CD14-positive monocyte (primary cell): Measurements from ENCODE around the gene C4orf36. TPM values are rescaled to one million over a fixed set of nuclear protein-coding genes. Genes with fewer than 3 reads are reported as not detected.
A peak's percentile ranks its signal among the peaks of the same experiment; 100 is the strongest.

Experiments
- DNase-seq, 3 donors: peaks; one replicate each; pipeline ENCODE4 v3.0.0-alpha.2; 2011 to 2022
- H2AFZ ChIP-seq: 2 replicates; pipeline ENCODE4 v1.6.0; 2012; ENCODE audit warnings: mild to moderate bottlenecking, low read depth, low read length, inconsistent platforms; ENCODE audit not compliant: insufficient read depth, poor library complexity, severe bottlenecking
- H3K27ac ChIP-seq, 2 donors: 1 replicate in 1 of 2; 2 replicates in 1 of 2; pipeline ENCODE4 v1.5.1; 2012 to 2013; ENCODE audit warnings: low read length in 2 of 2, control low read depth in 1 of 2, inconsistent platforms in 1 of 2, low read depth in 1 of 2, mild to moderate bottlenecking in 1 of 2
- H3K27me3 ChIP-seq, 2 donors: one replicate each; pipeline versions ENCODE4 v1.6.0 to v1.6.1; 2011 to 2013; ENCODE audit warnings: low read length in 2 of 2; ENCODE audit not compliant: control insufficient read depth in 2 of 2, insufficient read depth in 2 of 2
- H3K36me3 ChIP-seq, 2 donors: replicated peaks in 1 of 2; 1 replicate in 1 of 2; 2 replicates in 1 of 2; pipeline versions ENCODE4 v1.5.1 to v1.6.1; 2012 to 2013; ENCODE audit warnings: low read length in 2 of 2, control low read depth in 1 of 2, inconsistent platforms in 1 of 2, mild to moderate bottlenecking in 1 of 2; ENCODE audit not compliant: insufficient read depth in 2 of 2, control insufficient read depth in 1 of 2
- H3K4me1 ChIP-seq, 2 donors: 1 replicate in 1 of 2; 2 replicates in 1 of 2; pipeline versions ENCODE4 v1.5.1 to v1.6.1; 2012 to 2013; ENCODE audit warnings: low read length in 2 of 2, control low read depth in 1 of 2, inconsistent platforms in 1 of 2, mild to moderate bottlenecking in 1 of 2, moderate library complexity in 1 of 2; ENCODE audit not compliant: insufficient read depth in 2 of 2, control insufficient read depth in 1 of 2
- H3K4me2 ChIP-seq: replicated peaks from 2 replicates; pipeline ENCODE3; 2012; ENCODE audit warnings: low read length, moderate library complexity, mild to moderate bottlenecking; ENCODE audit not compliant: poor library complexity, severe bottlenecking; ENCODE audit errors: extremely low read depth
- H3K4me3 ChIP-seq, 3 experiments: fragments of 200-600 bp in 1 of 3; sonication (generic) in 1 of 3; replicated peaks in 1 of 3; 1 replicate in 2 of 3; 2 replicates in 1 of 3; pipeline ENCODE4 v1.5.1; 2011 to 2013; ENCODE audit warnings: low read length in 3 of 3, mild to moderate bottlenecking in 3 of 3, control low read depth in 2 of 3, low read depth in 2 of 3, inconsistent platforms in 1 of 3, moderate library complexity in 1 of 3
- H3K79me2 ChIP-seq: 2 replicates; pipeline ENCODE4 v1.6.0; 2012; ENCODE audit warnings: mild to moderate bottlenecking, control low read depth, inconsistent platforms, low read length, moderate library complexity; ENCODE audit not compliant: insufficient read depth
- H3K9ac ChIP-seq: 2 replicates; pipeline ENCODE4 v1.6.0; 2017; ENCODE audit warnings: low read length, mild to moderate bottlenecking; ENCODE audit not compliant: insufficient read depth, poor library complexity, severe bottlenecking
- H3K9me3 ChIP-seq, 2 donors: replicated peaks in 1 of 2; 1 replicate in 1 of 2; 2 replicates in 1 of 2; pipeline versions ENCODE4 v1.5.1 to v1.6.1; 2012 to 2013; ENCODE audit warnings: low read length in 2 of 2, control low read depth in 1 of 2; ENCODE audit not compliant: control insufficient read depth in 1 of 2, insufficient read depth in 1 of 2
- H4K20me1 ChIP-seq: 2 replicates; pipeline ENCODE4 v1.6.0; 2012; ENCODE audit warnings: mild to moderate bottlenecking, low read length, control low read depth, moderate library complexity; ENCODE audit not compliant: insufficient read depth
- H3K27ac Mint-ChIP-seq, 7 donors: one replicate each; pipeline ENCODE4 v1.8.0; 2020; ENCODE audit warnings: mild to moderate bottlenecking in 7 of 7, mixed read lengths in 7 of 7, moderate library complexity in 6 of 7, inconsistent platforms in 2 of 7
- H3K27me3 Mint-ChIP-seq, 3 donors: one replicate each; pipeline ENCODE4 v1.8.0; 2021 to 2022; ENCODE audit warnings: low read depth in 3 of 3, mild to moderate bottlenecking in 3 of 3, mixed read lengths in 3 of 3, moderate library complexity in 3 of 3, inconsistent platforms in 1 of 3
- H3K36me3 Mint-ChIP-seq, 2 donors: one replicate each; pipeline ENCODE4 v1.8.0; 2020; ENCODE audit warnings: mixed read lengths in 2 of 2, inconsistent platforms in 1 of 2, mild to moderate bottlenecking in 1 of 2
- H3K4me1 Mint-ChIP-seq: one replicate; pipeline ENCODE4 v1.8.0; 2020; ENCODE audit warnings: mild to moderate bottlenecking, mixed read lengths
- H3K4me3 Mint-ChIP-seq, 2 donors: one replicate each; pipeline ENCODE4 v1.8.0; 2020; ENCODE audit warnings: mild to moderate bottlenecking in 2 of 2, mixed read lengths in 2 of 2, moderate library complexity in 1 of 2
- H3K9me3 Mint-ChIP-seq, 7 donors: one replicate each; pipeline ENCODE4 v1.8.0; 2020 to 2022; ENCODE audit warnings: mixed read lengths in 7 of 7, mild to moderate bottlenecking in 6 of 7, moderate library complexity in 6 of 7, inconsistent platforms in 2 of 7
- WGBS: methylation state at CpG from one replicate; pipeline ENCODE4 v1.1.5; 2013; ENCODE audit warnings: missing lambda C conversion rate; ENCODE audit not compliant: insufficient coverage; 5-methylcytosine and 5-hydroxymethylcytosine counted together
- intact Hi-C, 2 donors: fragments of 100-400 bp; cut with micrococcal nuclease; formaldehyde crosslinking; loops; one replicate each; pipeline versions ENCODE4 v1.15.0 to v1.15.1; 2023
- polyA plus RNA-seq, 3 donors: library from polyadenylated mRNA; depleted of rRNA in 1 of 3; unstranded in 2 of 3; stranded (reverse) in 1 of 3; fragments of 300-500 nt in 2 of 3; fragments of >200 nt in 1 of 3; fragmentation: Illumina TruSeq in 2 of 3; gene quantifications; 1 replicate in 2 of 3; 2 replicates in 1 of 3; pipeline ENCODE4 v1.2.3, GENCODE V29; 2012 to 2021
- TF ChIP-seq, protein P1 (sequence below): fragments of 200-600 bp; IDR thresholded peaks from one replicate; pipeline ENCODE4 v1.8.0; 2022; ENCODE audit warnings: antibody characterized with exemption, mild to moderate bottlenecking

Gene C4orf36
- polyA plus RNA-seq, 3 donors = 0.14 TPM; not detected in 2

DNA sequence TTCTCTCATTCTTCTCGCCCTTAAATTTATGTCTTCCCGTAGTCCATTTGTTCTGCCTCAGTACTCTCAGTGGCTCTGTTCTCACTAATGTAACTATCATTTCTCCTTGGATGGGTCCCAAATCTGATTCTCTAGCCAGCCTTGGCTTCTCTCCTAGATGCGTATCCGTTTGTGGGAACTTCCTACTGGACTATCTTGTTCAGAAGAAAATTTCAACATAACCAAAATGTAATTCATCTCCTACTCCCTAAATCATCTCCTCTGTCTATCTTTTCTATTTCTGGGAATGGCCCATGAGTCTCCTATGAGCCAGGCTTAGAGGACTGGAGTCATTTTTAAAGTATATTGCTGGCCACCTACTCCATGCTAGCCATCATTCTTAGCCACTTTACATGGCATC is 4.4 kb upstream of the C4orf36 start:
- Histone ChIP-seq H3K9me3 (no peaks in the 10 kb centered on the region), H4K20me1 (no peaks in the 10 kb centered on the region), H3K4me3 (no peak overlapping the region), H3K36me3 (no peaks in the 10 kb centered on the region), H3K27ac (no peak overlapping the region), H3K4me1 (peaks cover 10 to 22% of the 10 kb centered on the region in 2 donors), H3K9ac (no peak overlapping the region), H2AFZ (no peak overlapping the region), H3K79me2 (no peaks in the 10 kb centered on the region), H3K27me3 (peaks cover 1 to 15% of the 10 kb centered on the region in 2 donors), H3K4me2 (no peak overlapping the region)
- TF ChIP-seq, protein P1, sequence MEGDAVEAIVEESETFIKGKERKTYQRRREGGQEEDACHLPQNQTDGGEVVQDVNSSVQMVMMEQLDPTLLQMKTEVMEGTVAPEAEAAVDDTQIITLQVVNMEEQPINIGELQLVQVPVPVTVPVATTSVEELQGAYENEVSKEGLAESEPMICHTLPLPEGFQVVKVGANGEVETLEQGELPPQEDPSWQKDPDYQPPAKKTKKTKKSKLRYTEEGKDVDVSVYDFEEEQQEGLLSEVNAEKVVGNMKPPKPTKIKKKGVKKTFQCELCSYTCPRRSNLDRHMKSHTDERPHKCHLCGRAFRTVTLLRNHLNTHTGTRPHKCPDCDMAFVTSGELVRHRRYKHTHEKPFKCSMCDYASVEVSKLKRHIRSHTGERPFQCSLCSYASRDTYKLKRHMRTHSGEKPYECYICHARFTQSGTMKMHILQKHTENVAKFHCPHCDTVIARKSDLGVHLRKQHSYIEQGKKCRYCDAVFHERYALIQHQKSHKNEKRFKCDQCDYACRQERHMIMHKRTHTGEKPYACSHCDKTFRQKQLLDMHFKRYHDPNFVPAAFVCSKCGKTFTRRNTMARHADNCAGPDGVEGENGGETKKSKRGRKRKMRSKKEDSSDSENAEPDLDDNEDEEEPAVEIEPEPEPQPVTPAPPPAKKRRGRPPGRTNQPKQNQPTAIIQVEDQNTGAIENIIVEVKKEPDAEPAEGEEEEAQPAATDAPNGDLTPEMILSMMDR = no peak
- no peak overlapping the region for H3K4me3 Mint-ChIP-seq
- 92% methylated on average over 4 of the region's 4 CpGs for WGBS
- H3K9me3 Mint-ChIP-seq = peaks cover 0 to 2% (median 0%) of the 10 kb centered on the region in 7 donors
- intact Hi-C loops = loop anchor here in 1 of 2 donors (2.0 kb wide), 1 partner anchor 24 kb away; no protein-coding TSS in a partner anchor
- no peak overlapping the region for H3K27ac Mint-ChIP-seq
- peaks cover 0 to 3% of the 10 kb centered on the region in 2 donors for H3K36me3 Mint-ChIP-seq
- H3K27me3 Mint-ChIP-seq = peaks cover 15 to 18% (median 15%) of the 10 kb centered on the region in 3 donors
- peaks cover 16% of the 10 kb centered on the region for H3K4me1 Mint-ChIP-seq
- no peak for DNase-seq

DNA sequence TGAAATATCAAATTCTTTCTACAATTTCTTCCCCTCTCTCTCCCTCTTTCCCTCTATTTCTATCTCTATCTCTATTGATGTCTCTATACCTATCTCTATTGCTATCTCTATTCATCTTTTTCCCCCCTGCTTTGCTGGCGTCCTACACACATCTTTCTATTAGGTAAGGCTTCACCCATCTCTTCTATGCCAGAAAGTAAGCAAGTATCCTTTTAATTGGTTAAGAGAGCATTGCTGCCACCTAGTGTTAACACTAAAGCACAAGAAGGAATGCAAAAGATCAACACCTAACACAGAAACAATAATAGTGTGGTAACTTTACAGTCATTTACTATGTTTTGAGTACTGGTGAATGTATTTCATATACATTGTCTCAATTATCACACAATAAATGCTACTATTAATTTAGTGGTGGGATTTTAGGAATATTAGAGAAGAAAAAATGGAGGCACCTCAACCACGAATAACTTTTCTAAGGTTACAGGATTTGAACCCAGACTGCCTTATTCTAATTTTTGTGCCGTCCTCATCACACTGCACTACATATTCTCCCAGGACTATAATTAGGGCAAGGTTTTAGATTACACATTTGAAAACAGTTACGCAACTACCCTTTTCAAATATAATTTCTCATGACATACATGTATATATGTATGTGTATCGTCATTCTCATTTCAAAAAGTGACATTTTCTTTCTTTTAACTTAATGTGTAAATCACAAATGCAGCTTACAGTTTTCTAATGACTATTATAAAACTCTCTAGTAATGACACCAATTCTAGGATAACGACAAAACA is 3.7 kb upstream of the C4orf36 start:
- Histone ChIP-seq H4K20me1 (no peaks in the 10 kb centered on the region), H3K4me1 (peaks cover 11 to 25% of the 10 kb centered on the region in 2 donors), H2AFZ (no peak overlapping the region), H3K36me3 (no peaks in the 10 kb centered on the region), H3K9me3 (no peaks in the 10 kb centered on the region), H3K27ac (no peak overlapping the region), H3K27me3 (peaks cover 8 to 20% of the 10 kb centered on the region in 2 donors), H3K79me2 (no peaks in the 10 kb centered on the region), H3K4me2 (no peak overlapping the region), H3K9ac (no peak overlapping the region), H3K4me3 (no peak overlapping the region)
- TF ChIP-seq, protein P1 = peak; percentile 88
- intact Hi-C loops = loop anchor here (2.0 kb wide), 2 partner anchors 25 to 399 kb away; no protein-coding TSS in a partner anchor
- peaks cover 0 to 2% (median 0%) of the 10 kb centered on the region in 7 donors for H3K9me3 Mint-ChIP-seq
- H3K27me3 Mint-ChIP-seq = peaks cover 21 to 24% (median 22%) of the 10 kb centered on the region in 3 donors
- peaks cover 17% of the 10 kb centered on the region for H3K4me1 Mint-ChIP-seq
- DNase-seq = peak; percentile 33 to 61 (median 53)
- H3K36me3 Mint-ChIP-seq = peaks cover 0 to 4% of the 10 kb centered on the region in 2 donors
- H3K4me3 Mint-ChIP-seq = no peak overlapping the region
- 100% methylated on average over 1 of the region's 6 CpGs for WGBS
- H3K27ac Mint-ChIP-seq = no peak overlapping the region
